Osteoblast (primary cell): ENCODE measurements around the gene MFSD6. TPM values are rescaled to one million over a fixed set of nuclear protein-coding genes. Genes with fewer than 3 reads are reported as not detected.

Experiments
- DNase-seq: peaks from one replicate; pipeline ENCODE4 v3.0.0; 2011; ENCODE audit warnings: low spot score, mixed read lengths; ENCODE audit not compliant: insufficient read length; ENCODE audit errors: missing footprints
- H2AFZ ChIP-seq: 2 replicates; pipeline ENCODE4 v1.6.0; 2011; ENCODE audit warnings: mild to moderate bottlenecking, low read length
- H3K27ac ChIP-seq: 2 replicates; pipeline ENCODE4 v1.5.1; 2011; ENCODE audit warnings: mild to moderate bottlenecking, low read depth, low read length, moderate library complexity
- H3K27me3 ChIP-seq: 2 replicates; pipeline ENCODE4 v1.6.0; 2012; ENCODE audit warnings: mild to moderate bottlenecking, control low read depth, inconsistent platforms, low read length, moderate library complexity; ENCODE audit not compliant: insufficient read depth
- H3K36me3 ChIP-seq: 2 replicates; pipeline ENCODE4 v1.5.1; 2011; ENCODE audit warnings: mild to moderate bottlenecking, low read length, control low read depth, moderate library complexity; ENCODE audit not compliant: insufficient read depth
- H3K4me1 ChIP-seq: 2 replicates; pipeline ENCODE4 v1.5.1; 2011; ENCODE audit warnings: mild to moderate bottlenecking, low read length, control low read depth, moderate library complexity; ENCODE audit not compliant: insufficient read depth
- H3K4me2 ChIP-seq: 2 replicates; pipeline ENCODE4 v1.6.0; 2011; ENCODE audit warnings: mild to moderate bottlenecking, low read length; ENCODE audit not compliant: insufficient read depth
- H3K4me3 ChIP-seq: fragments of 200-600 bp; sonication (generic); 3 replicates; pipeline ENCODE4 v1.5.1; 2012; ENCODE audit warnings: mild to moderate bottlenecking, low read length, inconsistent platforms; ENCODE audit not compliant: insufficient read depth
- H3K79me2 ChIP-seq: 2 replicates; pipeline ENCODE4 v1.6.0; 2012; ENCODE audit warnings: mild to moderate bottlenecking, low read length, control low read depth, inconsistent platforms; ENCODE audit not compliant: insufficient read depth
- H3K9me3 ChIP-seq: 2 replicates; pipeline ENCODE4 v1.5.1; 2011; ENCODE audit warnings: low read depth, low read length, control low read depth
- H4K20me1 ChIP-seq: 2 replicates; pipeline ENCODE4 v1.6.0; 2012; ENCODE audit warnings: mild to moderate bottlenecking, low read length, control low read depth; ENCODE audit not compliant: insufficient read depth
- CTCF ChIP-seq: IDR thresholded peaks from 2 replicates; pipeline ENCODE4 v1.5.1; 2011; ENCODE audit warnings: mild to moderate bottlenecking, low read depth, low read length, moderate library complexity; ENCODE audit errors: extremely low read depth
- total RNA-seq: library from RNA; depleted of rRNA; stranded (reverse); fragments of >200 nt; gene quantifications from 2 replicates; pipeline ENCODE4 v1.2.3, GENCODE V29; 2012

The MFSD6 gene
- total RNA-seq, 1 donor: 11.2 TPM

DNA sequence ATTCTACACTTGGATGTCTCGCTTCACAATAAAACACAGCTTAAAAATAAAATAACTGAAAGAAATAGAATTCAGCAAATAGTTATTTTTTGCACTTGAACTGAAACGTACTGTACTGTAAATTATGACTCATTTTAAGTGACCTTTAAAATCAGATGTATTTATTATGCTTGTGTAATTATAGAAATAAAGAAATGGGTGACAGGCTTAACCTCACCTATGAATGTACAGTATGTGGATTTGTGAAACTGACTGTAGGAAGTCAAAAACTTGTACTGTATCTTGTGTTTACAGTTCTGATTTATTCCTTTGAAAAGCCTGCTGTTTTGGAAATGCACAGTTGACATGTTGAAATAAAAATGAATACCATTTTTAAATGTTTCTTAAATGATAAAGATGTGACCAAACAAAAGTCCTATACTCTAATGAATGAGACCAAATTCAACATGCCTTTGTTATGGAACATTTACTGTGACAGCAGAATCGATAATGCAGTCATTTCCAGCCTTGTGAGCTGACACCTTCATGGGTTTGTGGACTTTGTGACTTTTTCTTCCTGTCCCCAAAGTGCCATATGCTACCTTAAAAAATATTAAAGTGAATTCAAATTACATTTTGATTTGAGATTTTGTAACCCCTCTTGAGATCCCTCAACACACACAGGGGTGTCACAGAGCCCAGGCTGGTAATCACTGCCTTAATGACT lies 93.7 kb downstream of the MFSD6 start:
- Histone ChIP-seq H2AFZ (no peak overlapping the region), H4K20me1 (no peaks in the 10 kb centered on the region), H3K4me1 (no peaks in the 10 kb centered on the region), H3K4me2 (no peak overlapping the region), H3K27ac (no peak overlapping the region), H3K27me3 (no peaks in the 10 kb centered on the region), H3K9me3 (no peaks in the 10 kb centered on the region), H3K79me2 (no peaks in the 10 kb centered on the region), H3K4me3 (no peak overlapping the region), H3K36me3 (no peaks in the 10 kb centered on the region)
- no peak for TF ChIP-seq CTCF
- DNase-seq: no peak

DNA sequence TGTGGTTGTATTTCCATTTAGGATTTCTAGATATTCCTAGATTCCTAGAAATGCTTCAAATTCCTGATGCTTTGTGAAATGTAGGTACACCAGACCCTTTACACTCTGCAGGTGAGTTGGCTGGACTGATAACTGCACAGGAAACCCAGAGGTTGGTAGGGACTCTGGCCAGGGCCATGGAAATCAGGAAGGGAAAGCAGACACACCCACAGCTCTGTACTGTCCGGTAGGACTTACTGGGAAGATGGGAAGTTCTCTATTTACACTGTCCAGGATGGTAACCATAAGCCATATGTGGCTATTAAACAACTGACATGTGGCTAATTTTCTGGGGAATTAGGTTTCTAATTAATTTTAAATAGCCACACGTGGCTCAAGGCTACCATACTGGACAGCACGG lies 94.9 kb downstream of the MFSD6 start:
- H3K79me2 ChIP-seq: no peaks in the 10 kb centered on the region
- TF ChIP-seq CTCF: no peak
- no peaks in the 10 kb centered on the region for H3K4me1 ChIP-seq
- H3K4me2 ChIP-seq: no peak overlapping the region
- H3K27ac ChIP-seq: no peak overlapping the region
- H3K27me3 ChIP-seq: no peaks in the 10 kb centered on the region
- H3K9me3 ChIP-seq: no peaks in the 10 kb centered on the region
- H3K4me3 ChIP-seq: no peak overlapping the region
- no peaks in the 10 kb centered on the region for H4K20me1 ChIP-seq
- no peak for DNase-seq
- no peak overlapping the region for H2AFZ ChIP-seq
- H3K36me3 ChIP-seq: no peaks in the 10 kb centered on the region

GRCh38 chr2:190504912-190505311 lies 96.8 kb downstream of the MFSD6 start:
- Histone ChIP-seq H3K27ac (no peak overlapping the region), H3K4me1 (no peaks in the 10 kb centered on the region), H2AFZ (no peak overlapping the region), H3K9me3 (no peaks in the 10 kb centered on the region), H3K27me3 (no peaks in the 10 kb centered on the region), H3K4me2 (no peak overlapping the region), H3K79me2 (no peaks in the 10 kb centered on the region), H3K4me3 (no peak overlapping the region), H3K36me3 (no peaks in the 10 kb centered on the region), H4K20me1 (no peaks in the 10 kb centered on the region)
- no peak for DNase-seq
- no peak for TF ChIP-seq CTCF

DNA sequence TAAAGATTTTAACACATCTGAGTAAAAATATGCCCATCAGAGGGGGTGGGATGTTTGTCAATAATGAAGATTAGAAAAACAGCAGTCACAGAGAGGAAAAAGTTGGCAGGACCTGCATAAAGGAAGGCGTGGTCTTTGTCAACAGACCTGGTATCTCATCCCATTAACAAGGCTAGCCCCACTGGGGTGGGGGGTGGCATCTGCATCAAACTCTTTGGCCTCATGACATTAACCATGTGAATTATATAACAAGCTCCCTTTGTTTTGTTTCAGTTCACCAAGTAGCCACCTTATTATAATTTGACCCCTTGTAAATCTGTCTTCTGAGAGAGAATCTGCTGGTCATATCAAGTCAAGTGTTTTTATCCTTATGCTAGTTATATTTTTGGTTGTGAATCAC lies 97.5 kb downstream of the MFSD6 start:
- DNase-seq: no peak
- Histone ChIP-seq H3K36me3 (no peaks in the 10 kb centered on the region), H3K4me3 (no peak overlapping the region), H4K20me1 (no peaks in the 10 kb centered on the region), H3K9me3 (no peaks in the 10 kb centered on the region), H3K4me1 (no peaks in the 10 kb centered on the region), H3K27ac (no peak overlapping the region), H3K27me3 (no peaks in the 10 kb centered on the region), H3K4me2 (no peak overlapping the region), H2AFZ (no peak overlapping the region), H3K79me2 (no peaks in the 10 kb centered on the region)
- no peak for TF ChIP-seq CTCF
